DMS153 (cell line): ENCODE measurements around the gene CCDC51.

Source experiments
- DNase-seq: peaks from one replicate; lab custom pipeline; 2025; lab: John Stamatoyannopoulos, UW

CCDC51 gene

DNA sequence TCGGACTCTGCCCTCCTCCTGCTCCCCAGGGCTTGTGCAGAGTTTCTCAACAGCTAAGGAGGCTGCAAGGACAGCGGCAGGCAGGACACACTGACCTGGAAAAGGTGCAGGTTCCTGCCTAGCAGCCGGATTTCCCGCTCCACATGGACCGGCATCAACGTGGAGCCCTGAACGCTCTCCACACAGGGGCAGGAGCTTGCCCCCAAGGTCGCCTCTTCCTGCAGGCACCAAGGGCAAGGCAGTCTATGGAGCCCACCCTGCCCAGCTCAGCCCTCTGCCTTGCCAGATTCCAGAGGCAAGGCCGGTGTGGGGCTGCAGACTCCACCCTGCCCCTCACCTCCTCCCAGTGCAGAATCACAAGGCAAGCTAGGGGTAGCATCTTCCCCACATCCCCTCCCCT is 20.8 kb downstream of the CCDC51 start:
- no peak for DNase-seq

- DNase-seq, result no peak
Measured at GRCh38 chr3:48418651-48419050, 21.3 kb downstream of the CCDC51 start.

DNA sequence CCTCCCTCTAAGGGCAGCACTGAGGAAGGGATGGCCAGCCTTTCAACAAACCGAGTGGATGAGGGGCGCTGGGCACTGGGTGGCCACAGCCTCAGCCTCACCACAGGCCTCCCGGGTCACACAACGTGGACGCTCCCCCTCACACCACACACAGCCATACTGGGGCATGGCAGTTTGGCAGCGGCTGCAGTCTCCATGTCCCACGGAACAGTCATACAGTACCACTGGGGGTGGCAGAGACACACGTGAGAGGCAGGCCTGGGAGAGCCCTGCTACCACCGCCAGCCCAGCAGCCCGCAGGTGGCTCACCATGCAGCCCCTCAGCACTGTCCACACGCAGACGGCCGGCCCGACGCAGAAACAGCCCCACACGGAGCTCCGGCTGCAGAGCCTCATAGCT is 21.8 kb downstream of the CCDC51 start:
- DNase-seq, result no peak

DNA sequence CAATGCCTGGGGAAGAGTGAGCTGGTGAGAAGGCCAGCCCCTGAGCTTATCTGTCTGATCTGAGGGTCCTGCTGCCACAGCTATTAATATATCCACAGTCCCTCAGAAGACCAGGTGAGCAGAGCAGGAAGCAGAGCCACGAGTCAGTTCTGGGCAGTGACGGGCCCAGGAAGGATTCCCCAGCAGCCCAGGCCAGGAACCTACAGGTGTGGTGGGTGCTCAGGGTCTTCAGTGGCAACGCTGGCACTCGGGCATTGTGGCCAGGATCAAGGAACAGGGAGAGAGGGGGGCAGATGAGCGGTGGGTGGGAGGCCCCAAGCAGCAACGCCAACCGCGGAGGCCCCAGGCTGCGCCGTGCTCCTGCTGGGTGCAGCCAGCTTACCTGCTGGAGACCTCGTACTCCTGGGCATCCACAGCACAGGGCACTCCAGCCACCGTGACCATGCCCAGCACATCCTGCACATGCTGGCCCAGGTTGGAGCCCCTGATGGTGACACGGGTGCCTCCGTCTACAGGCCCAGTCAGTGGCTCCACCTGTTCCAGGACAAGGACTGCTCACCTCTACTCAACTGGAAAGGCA is 22.3 kb downstream of the CCDC51 start:
- DNase-seq, result no peak

DNA sequence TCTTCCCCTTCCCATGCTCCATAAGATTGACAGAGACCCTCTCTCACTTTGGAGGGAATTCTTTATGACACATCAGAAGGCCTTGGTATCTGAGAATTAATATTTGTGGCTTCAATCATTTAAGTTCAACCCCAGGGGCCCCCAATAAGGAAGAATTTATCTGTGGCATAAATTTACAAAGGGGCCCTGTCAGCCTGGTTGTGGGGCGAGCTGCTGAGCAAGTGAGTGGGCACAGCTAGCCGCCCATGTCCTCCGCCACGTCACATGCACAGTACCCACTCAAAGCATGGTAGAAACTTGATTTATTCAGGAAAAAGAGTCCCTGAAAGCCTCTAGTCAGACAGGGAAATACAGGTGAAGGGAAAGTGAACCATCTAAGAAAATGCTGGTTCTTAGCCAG is 23.4 kb downstream of the CCDC51 start:
- DNase-seq, result no peak

DNA sequence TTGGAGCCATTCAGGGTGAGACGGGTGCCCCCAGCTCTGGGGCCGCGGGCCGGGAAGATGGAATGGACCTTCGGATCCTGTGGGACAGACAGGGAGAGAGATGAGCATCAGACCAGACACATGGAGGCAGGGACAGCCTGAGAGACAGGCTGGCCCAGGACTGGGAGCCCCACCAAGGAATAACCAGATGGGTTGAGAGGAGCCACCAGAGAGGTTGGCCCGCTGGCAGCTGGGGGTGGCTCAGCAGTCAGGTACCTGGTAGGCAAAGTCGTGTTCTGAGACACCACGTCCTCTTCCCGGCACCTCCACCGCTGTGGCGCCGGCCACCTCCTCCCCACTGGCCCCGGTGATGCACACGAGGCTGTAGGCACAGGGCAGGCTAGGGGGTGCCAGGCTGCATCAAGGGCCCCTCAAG is 23.8 kb downstream of the CCDC51 start:
- DNase-seq, result no peak

- DNase-seq, result no peak
Measured at GRCh38 chr3:48415251-48415953, 24.5 kb downstream of the CCDC51 start.

- DNase-seq, result no peak
Measured at GRCh38 chr3:48414376-48415250, 25.3 kb downstream of the CCDC51 start.

- DNase-seq, result no peak
Measured at GRCh38 chr3:48413611-48414010, 26.3 kb downstream of the CCDC51 start.

DNA sequence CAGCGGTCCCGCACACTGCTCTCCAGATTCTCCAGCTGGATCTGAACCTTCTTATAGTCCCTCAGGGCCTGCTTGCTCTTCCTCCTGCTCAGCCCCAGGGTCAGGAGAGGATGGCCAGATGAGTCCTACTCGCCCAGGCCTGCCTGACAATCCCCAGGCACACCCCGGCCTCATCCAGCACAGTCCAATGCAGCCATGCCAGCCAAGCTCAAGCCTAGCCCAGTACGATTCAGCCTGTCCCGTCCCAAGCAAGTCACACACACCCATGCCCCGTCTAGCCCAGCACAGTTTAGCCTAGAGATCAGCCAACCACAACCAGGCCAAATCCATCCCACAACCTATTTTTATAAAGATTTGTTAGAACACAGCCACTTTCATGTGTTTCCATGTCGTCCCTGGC is 26.8 kb downstream of the CCDC51 start:
- no peak for DNase-seq

DNA sequence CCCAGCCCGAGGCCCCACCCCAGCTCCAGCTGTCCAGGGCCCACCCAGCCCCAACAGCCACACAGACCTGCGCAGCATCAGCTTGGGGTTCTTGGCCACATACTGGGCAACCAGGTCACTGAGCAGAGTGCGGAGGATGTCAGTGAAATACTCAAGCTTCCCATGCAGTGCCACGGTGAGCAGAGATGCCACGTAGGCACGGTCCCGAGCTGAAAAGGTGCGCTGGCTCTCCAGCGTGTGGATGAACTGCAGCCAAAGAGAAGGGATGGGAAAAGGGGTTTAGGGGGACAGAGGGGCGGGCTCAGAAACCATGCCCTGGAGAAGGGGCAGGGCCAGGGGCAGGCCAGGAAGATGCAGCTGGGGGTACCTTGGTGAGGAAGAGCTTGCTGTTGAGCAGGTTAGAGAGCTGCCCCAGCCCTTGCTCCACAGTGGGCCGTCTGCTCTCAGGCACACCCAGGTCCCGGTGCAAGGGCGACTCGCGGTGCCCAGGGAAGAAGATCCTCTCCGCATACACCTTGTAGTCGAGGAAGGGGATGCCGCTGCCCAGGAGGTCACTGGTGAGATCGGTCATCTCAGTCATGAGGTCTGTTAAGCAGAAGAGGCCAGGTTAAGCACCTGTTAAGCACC is 27.4 kb downstream of the CCDC51 start:
- DNase-seq, result no peak

DNA sequence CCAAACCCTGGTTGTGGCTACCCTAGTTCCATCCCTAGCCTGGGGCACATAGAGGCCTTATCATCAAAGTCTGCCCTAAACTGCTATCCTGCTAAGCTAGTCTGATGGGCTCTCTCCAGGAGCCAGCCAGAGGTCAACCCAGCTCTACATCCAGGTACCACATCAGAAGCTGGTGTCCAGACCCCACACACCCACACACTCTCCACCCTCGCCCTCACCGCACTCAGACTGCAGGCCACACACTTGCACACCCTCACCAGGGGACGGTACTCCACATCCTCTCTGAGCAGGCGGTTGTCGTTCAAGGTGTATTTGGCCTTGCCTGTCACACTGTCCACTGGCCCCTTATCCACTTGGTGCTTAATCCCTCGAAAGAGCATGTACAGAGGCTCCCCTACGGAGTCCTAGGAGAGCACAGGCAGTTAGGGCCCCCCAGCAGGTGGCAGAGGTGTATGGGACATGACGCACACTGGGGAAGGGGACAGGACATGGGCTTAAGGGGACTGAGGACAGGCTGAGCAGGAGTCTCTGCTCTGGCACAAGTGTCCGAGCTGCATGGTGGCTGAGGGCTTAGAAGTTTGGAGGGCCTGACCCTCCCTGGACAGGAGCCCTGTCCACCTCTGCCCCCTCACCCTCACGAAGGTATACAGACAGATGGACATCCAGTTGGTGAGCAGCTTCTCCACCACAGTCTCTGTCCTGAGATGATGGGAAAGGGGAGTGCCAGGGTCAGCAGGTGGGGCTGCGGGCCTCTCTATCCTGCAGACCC is 28.1 kb downstream of the CCDC51 start:
- DNase-seq, result no peak

DNA sequence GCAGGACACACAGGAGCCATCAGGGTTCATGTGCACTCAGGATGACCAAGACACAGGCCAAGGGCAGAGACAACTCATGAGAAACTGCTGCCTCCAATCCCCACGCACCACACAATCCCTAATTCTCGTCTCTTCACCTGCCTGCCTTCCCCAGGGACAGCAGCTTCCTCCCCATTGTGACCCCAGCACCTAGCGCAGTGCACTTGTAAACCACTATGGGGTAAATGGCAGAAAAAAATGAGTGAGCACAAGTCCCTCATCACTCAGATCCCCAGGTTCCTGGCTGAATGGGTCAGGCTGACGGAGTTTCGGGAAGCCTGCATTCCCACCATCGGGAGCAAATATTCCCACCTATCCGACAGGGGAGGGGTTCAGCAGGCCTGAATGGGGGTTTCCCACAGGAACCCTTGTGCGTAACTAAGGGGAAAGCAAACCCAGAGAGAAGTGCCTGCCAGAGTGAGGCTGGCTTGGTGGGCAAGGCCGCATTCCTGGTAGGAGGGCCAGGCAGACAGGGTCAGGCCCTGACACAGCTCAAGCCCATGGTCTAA is 28.8 kb downstream of the CCDC51 start:
- DNase-seq, result no peak

- no peak for DNase-seq
Measured at GRCh38 chr3:48410205-48411040, 29.5 kb downstream of the CCDC51 start.

GRCh38 chr3:48409291-48410201 is 30.4 kb downstream of the CCDC51 start:
- no peak for DNase-seq

DNA sequence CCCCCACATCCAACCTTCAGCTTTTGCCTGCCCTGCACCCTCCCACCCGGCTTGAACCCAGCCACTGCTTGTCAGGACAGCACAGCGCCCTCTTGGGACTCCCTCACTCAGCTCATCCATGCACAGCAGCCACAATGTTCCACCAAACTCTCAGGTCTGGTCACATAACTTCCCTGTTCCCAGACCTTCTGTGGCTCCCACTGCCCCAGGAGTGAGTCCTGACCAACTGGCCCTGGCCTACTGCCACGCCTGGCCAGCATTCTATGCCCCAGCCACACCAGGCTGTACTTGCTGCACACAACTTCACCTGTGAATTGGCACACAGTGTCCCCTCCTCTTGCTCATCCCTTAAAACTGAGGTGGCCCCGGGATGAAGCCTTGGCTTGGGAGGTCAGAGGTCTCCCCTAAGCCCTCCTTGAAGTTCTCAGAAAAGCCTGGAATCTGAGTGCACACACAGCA is 31.1 kb downstream of the CCDC51 start:
- DNase-seq, result no peak

GRCh38 chr3:48407542-48408099 is 32.3 kb downstream of the CCDC51 start:
- no peak for DNase-seq

GRCh38 chr3:48406443-48407431 is 33.2 kb downstream of the CCDC51 start:
- DNase-seq, result no peak
